PC-3 (cell line): ENCODE data around the gene USH2A. TPM values are rescaled to one million over a fixed set of nuclear protein-coding genes. Genes with fewer than 3 reads are reported as not detected.
A peak's percentile ranks its signal among the peaks of the same experiment; 100 is the strongest.

Experiments used
- ATAC-seq: fragments of 200-7000 bp; cut with Tn5 transposase; 2 replicates; pipeline ENCODE4 v1.9.1; 2020; ENCODE audit warnings: mild to moderate bottlenecking, moderate library complexity
- BruUV-seq: library from RNA; stranded (reverse); fragments of 400-500 nt; replicated peaks from 2 replicates; lab custom pipeline; 2021; lab: Mats Ljungman, UMichigan
- CTCF ChIA-PET: fragments of 300-600 bp; sonication (Branson Sonifier 250); formaldehyde crosslinking; loops from one replicate; lab custom pipeline; 2022; ENCODE audit warnings: antibody characterized with exemption; lab: Charles Lee
- POLR2A ChIA-PET: fragments of 300-600 bp; sonication (Branson Sonifier 250); formaldehyde crosslinking; loops from one replicate; lab custom pipeline; 2022; ENCODE audit warnings: antibody characterized with exemption; ENCODE audit not compliant: unreplicated experiment; lab: Charles Lee
- DNase-seq: peaks from one replicate; pipeline ENCODE4 v3.0.0-alpha.2; 2015
- H2AFZ ChIP-seq: fragments of 300-600 bp; sonication (generic); 2 replicates; pipeline ENCODE4 v1.6.0; 2016; ENCODE audit warnings: antibody characterized with exemption, low read length
- H3F3A ChIP-seq: fragments of 300-600 bp; sonication (generic); one replicate; pipeline ENCODE4 v1.6.0; 2017; ENCODE audit warnings: antibody characterized with exemption, low read length, control low read depth, mild to moderate bottlenecking; ENCODE audit not compliant: unreplicated experiment
- H3K27ac ChIP-seq: fragments of 300-600 bp; sonication (generic); 2 replicates; pipeline ENCODE4 v1.5.1; 2016; ENCODE audit warnings: mild to moderate bottlenecking, low read length
- H3K27me3 ChIP-seq: fragments of 300-600 bp; sonication (generic); 2 replicates; pipeline ENCODE4 v1.6.1; 2016; ENCODE audit warnings: low read length, mixed read lengths
- H3K36me3 ChIP-seq: fragments of 300-600 bp; sonication (generic); 2 replicates; pipeline ENCODE4 v1.6.1; 2016; ENCODE audit warnings: low read depth, mixed run types, low read length, mixed read lengths
- H3K4me1 ChIP-seq: fragments of 300-600 bp; sonication (generic); 2 replicates; pipeline ENCODE4 v1.5.1; 2016; ENCODE audit warnings: low read length; ENCODE audit not compliant: insufficient read depth
- H3K4me2 ChIP-seq: fragments of 300-600 bp; sonication (generic); 2 replicates; pipeline ENCODE4 v1.6.0; 2016; ENCODE audit warnings: low read length
- H3K4me3 ChIP-seq: fragments of 300-600 bp; sonication (generic); 2 replicates; pipeline ENCODE4 v1.5.1; 2016; ENCODE audit warnings: mild to moderate bottlenecking, low read length, mixed read lengths
- H3K79me2 ChIP-seq: fragments of 300-600 bp; sonication (generic); 2 replicates; pipeline ENCODE4 v1.6.1; 2017; ENCODE audit warnings: low read length, mixed read lengths
- H3K9ac ChIP-seq: fragments of 300-600 bp; sonication (generic); 2 replicates; pipeline ENCODE4 v1.6.0; 2016; ENCODE audit warnings: mild to moderate bottlenecking, low read length
- H3K9me2 ChIP-seq: fragments of 300-600 bp; sonication (generic); replicated peaks from 2 replicates; pipeline ENCODE4 v1.6.1; 2016; ENCODE audit warnings: mixed run types, low read length, mixed read lengths
- H3K9me3 ChIP-seq: fragments of 300-600 bp; sonication (generic); 2 replicates; pipeline ENCODE4 v1.6.1; 2016; ENCODE audit warnings: low read length, mixed read lengths
- H4K20me1 ChIP-seq: fragments of 300-600 bp; sonication (generic); 2 replicates; pipeline ENCODE4 v1.6.1; 2016; ENCODE audit warnings: low read length, mixed read lengths
- CTCF ChIP-seq: fragments of 300-600 bp; sonication (generic); conservative IDR thresholded peaks from 2 replicates; pipeline ENCODE4 v1.5.1; 2017; ENCODE audit warnings: antibody characterized with exemption, low read depth, mild to moderate bottlenecking, low read length
- EZH2 ChIP-seq: fragments of 300-600 bp; sonication (generic); IDR thresholded peaks from one replicate; pipeline ENCODE4 v1.6.1; 2017; ENCODE audit warnings: antibody characterized with exemption, mild to moderate bottlenecking, low read length; ENCODE audit not compliant: unreplicated experiment
- EZH2phosphoT487 ChIP-seq: fragments of 300-600 bp; sonication (generic); IDR thresholded peaks from 2 replicates; pipeline ENCODE4 v1.6.1; 2018; ENCODE audit warnings: mild to moderate bottlenecking, antibody characterized with exemption, low read length, borderline replicate concordance
- intact Hi-C: fragments of 100-400 bp; cut with micrococcal nuclease; formaldehyde crosslinking; loops from 2 replicates; pipeline ENCODE4 v1.9.0; 2023
- total RNA-seq: library from RNA; depleted of rRNA; stranded (reverse); fragments of >200 nt; gene quantifications from 2 replicates; pipeline ENCODE4 v1.2.3, GENCODE V29; 2014

Gene USH2A
- total RNA-seq, 1 experiment from 2014 or later = not detected

DNA sequence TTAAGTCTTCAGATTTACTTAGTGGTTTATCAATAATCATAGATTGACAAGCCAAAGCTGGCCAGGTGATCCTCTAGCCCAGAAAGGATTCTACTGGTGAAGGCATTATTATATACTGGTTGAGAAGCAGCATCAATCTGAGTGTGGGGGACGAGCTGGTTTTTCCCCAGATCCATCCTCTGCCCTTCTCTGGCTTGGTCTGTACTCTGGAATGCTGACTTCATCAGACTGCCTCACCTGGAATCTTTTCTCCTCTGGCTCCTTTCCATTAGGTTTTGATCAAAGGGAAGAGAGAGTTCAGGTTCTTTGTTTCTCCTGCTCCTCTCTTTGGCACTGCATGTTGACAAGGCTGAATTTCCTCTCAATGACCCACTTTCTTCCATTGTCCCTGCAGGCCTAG lies 762.2 kb downstream of the USH2A start:
- ChIA-PET CTCF (no interaction called here), POLR2A (no interaction called here)
- DNase-seq (no peak), ATAC-seq (no peak)
- Histone ChIP-seq H3K36me3 (no peaks in the 10 kb centered on the region), H3K9me2 (no peaks in the 10 kb centered on the region; the same call in 1 of the 2 replicates), H3K27me3 (peaks cover 64% of the 10 kb centered on the region), H3F3A (no peaks in the 10 kb centered on the region), H3K9ac (no peak overlapping the region), H3K27ac (no peak overlapping the region), H3K4me3 (no peak overlapping the region), H3K9me3 (no peaks in the 10 kb centered on the region), H3K4me2 (no peak overlapping the region), H2AFZ (no peak overlapping the region), H3K4me1 (no peaks in the 10 kb centered on the region), H3K79me2 (no peaks in the 10 kb centered on the region), H4K20me1 (no peaks in the 10 kb centered on the region; the same call in 1 of the 2 replicates)
- TF ChIP-seq EZH2phosphoT487 (no peak), EZH2 (no peak), CTCF (no peak)
- no TSS peak for BruUV-seq
- intact Hi-C loops = no loop called here

DNA sequence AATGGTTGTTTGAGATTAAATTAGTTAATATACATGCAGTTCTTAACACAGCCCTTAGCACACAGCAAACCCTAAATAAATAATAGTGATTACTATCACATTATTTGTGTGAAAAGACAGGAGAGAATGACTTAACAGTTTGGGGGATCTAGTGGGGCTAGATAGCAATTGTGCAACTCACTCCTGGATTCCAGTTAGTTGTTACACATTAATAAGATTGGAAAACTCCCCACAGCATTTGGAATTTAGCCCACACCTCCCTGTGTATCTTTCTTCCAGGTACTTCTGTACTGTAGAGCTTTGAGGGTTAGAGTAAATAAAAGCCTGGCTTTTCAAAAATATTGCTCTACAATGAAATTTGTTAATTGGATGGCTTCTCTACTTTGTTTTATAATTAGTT lies 763.0 kb downstream of the USH2A start:
- no peaks in the 10 kb centered on the region; the same call in 1 of the 2 replicates for H3K9me2 ChIP-seq
- H3K79me2 ChIP-seq = no peaks in the 10 kb centered on the region
- no peaks in the 10 kb centered on the region for H3K4me1 ChIP-seq
- no peak overlapping the region for H3K4me2 ChIP-seq
- no peaks in the 10 kb centered on the region for H3K9me3 ChIP-seq
- intact Hi-C loops = no loop called here
- no peaks in the 10 kb centered on the region for H3K36me3 ChIP-seq
- DNase-seq = no peak
- no peaks in the 10 kb centered on the region for H3F3A ChIP-seq
- BruUV-seq = no TSS peak
- no peak for TF ChIP-seq EZH2phosphoT487
- TF ChIP-seq CTCF = no peak
- TF ChIP-seq EZH2 = no peak
- no peak overlapping the region for H3K27ac ChIP-seq
- H3K9ac ChIP-seq = no peak overlapping the region
- H4K20me1 ChIP-seq = no peaks in the 10 kb centered on the region; the same call in 1 of the 2 replicates
- ChIA-PET POLR2A (no interaction called here), CTCF (no interaction called here)
- peaks cover 58% of the 10 kb centered on the region for H3K27me3 ChIP-seq
- H2AFZ ChIP-seq = no peak overlapping the region
- no peak overlapping the region for H3K4me3 ChIP-seq
- ATAC-seq = no peak

- DNase-seq (peak; percentile 56), ATAC-seq (peak; percentile 35; the same call in 1 of the 2 replicates)
- H3K9ac ChIP-seq = no peak overlapping the region
- intact Hi-C loops = no loop called here
- H3K4me2 ChIP-seq = no peak overlapping the region
- no peaks in the 10 kb centered on the region for H3F3A ChIP-seq
- H3K4me3 ChIP-seq = no peak overlapping the region
- H3K27me3 ChIP-seq = peaks cover 58% of the 10 kb centered on the region
- no TSS peak for BruUV-seq
- POLR2A ChIA-PET = no interaction called here
- H3K36me3 ChIP-seq = no peaks in the 10 kb centered on the region
- TF ChIP-seq CTCF (no peak), EZH2phosphoT487 (no peak), EZH2 (no peak)
- H3K9me3 ChIP-seq = no peaks in the 10 kb centered on the region
- no peaks in the 10 kb centered on the region; the same call in 1 of the 2 replicates for H3K9me2 ChIP-seq
- H3K79me2 ChIP-seq = no peaks in the 10 kb centered on the region
- H2AFZ ChIP-seq = no peak overlapping the region
- CTCF ChIA-PET = no interaction called here
- no peak overlapping the region for H3K27ac ChIP-seq
- no peaks in the 10 kb centered on the region for H3K4me1 ChIP-seq
- H4K20me1 ChIP-seq = no peaks in the 10 kb centered on the region; the same call in 1 of the 2 replicates
Observed at GRCh38 chr1:215657047-215657446, 766.2 kb downstream of the USH2A start.
